WTC11 (cell line): Measurements from ENCODE around the gene TBC1D10B. TPM values are rescaled to one million over a fixed set of nuclear protein-coding genes. Genes with fewer than 3 reads are reported as not detected.

Experiments used
- ATAC-seq: fragments of 200-7000 bp; cut with Tn5 transposase; 2 replicates; pipeline ENCODE4 v1.10.0; 2021; ENCODE audit warnings: mild to moderate bottlenecking, moderate library complexity
- CTCF ChIA-PET: fragments of 300-600 bp; sonication (Branson Sonifier 250); formaldehyde crosslinking; loops from one replicate; lab custom pipeline; 2021; ENCODE audit warnings: antibody characterized with exemption; lab: Charles Lee
- POLR2A ChIA-PET: fragments of 350-600 bp; sonication (Branson Sonifier 250); formaldehyde crosslinking; loops from one replicate; lab custom pipeline; 2021; ENCODE audit warnings: antibody characterized with exemption; lab: Charles Lee
- DNase-seq: peaks from one replicate; pipeline ENCODE4 v3.0.0; 2021; ENCODE audit warnings: low spot score
- H3K27ac Mint-ChIP-seq: 2 replicates; pipeline ENCODE4 v1.8.0; 2021; ENCODE audit warnings: mixed read lengths
- H3K27me3 Mint-ChIP-seq: 2 replicates; pipeline ENCODE4 v1.8.0; 2021; ENCODE audit warnings: low read depth, mild to moderate bottlenecking, moderate library complexity, mixed read lengths
- H3K36me3 Mint-ChIP-seq: 2 replicates; pipeline ENCODE4 v1.8.0; 2021; ENCODE audit warnings: mixed read lengths
- H3K4me1 Mint-ChIP-seq: 2 replicates; pipeline ENCODE4 v1.8.0; 2022; ENCODE audit warnings: mixed read lengths
- H3K4me3 Mint-ChIP-seq: 2 replicates; pipeline ENCODE4 v1.8.0; 2021; ENCODE audit warnings: mild to moderate bottlenecking, moderate library complexity, mixed read lengths
- H3K9me3 Mint-ChIP-seq: 2 replicates; pipeline ENCODE4 v1.8.0; 2021; ENCODE audit warnings: mixed read lengths
- EMX1 ChIP-seq: fragments of 250-450 bp; sonication (Bioruptor Pico); IDR thresholded peaks from 2 replicates; pipeline ENCODE4 v1.8.0; 2021; ENCODE audit warnings: mild to moderate bottlenecking
- ESRRA ChIP-seq: sonication (generic); formaldehyde crosslinking; IDR thresholded peaks from 2 replicates; pipeline ENCODE4 v1.8.1; 2022; ENCODE audit warnings: mild to moderate bottlenecking, missing genetic modification reagents, borderline replicate concordance
- FOXP1 ChIP-seq: sonication (generic); formaldehyde crosslinking; IDR thresholded peaks from 2 replicates; pipeline ENCODE4 v1.8.0; 2022; ENCODE audit warnings: missing genetic modification reagents, mild to moderate bottlenecking, moderate library complexity, borderline replicate concordance
- IRF1 ChIP-seq: sonication (generic); formaldehyde crosslinking; IDR thresholded peaks from 2 replicates; pipeline ENCODE4 v1.8.0; 2023; ENCODE audit warnings: missing genetic modification reagents
- JUN ChIP-seq: sonication (generic); formaldehyde crosslinking; IDR thresholded peaks from 2 replicates; pipeline ENCODE4 v1.8.0; 2023; ENCODE audit warnings: mild to moderate bottlenecking, missing genetic modification reagents
- MAX ChIP-seq: sonication (generic); formaldehyde crosslinking; IDR thresholded peaks from 2 replicates; pipeline ENCODE4 v1.8.0; 2022; ENCODE audit warnings: mild to moderate bottlenecking, missing genetic modification reagents
- NFATC4 ChIP-seq: fragments of 250-450 bp; sonication (Bioruptor Pico); IDR thresholded peaks from 2 replicates; pipeline ENCODE4 v1.9.0; 2021; ENCODE audit warnings: mild to moderate bottlenecking
- NR3C1 ChIP-seq: sonication (generic); formaldehyde crosslinking; conservative IDR thresholded peaks from 2 replicates; pipeline ENCODE4 v1.8.1; 2023; ENCODE audit warnings: low read depth, mild to moderate bottlenecking, missing genetic modification reagents
- RELA ChIP-seq: sonication (generic); formaldehyde crosslinking; IDR thresholded peaks from 2 replicates; pipeline ENCODE4 v1.8.1; 2022; ENCODE audit warnings: missing genetic modification reagents, mild to moderate bottlenecking, borderline replicate concordance
- TEAD1 ChIP-seq: sonication (generic); formaldehyde crosslinking; IDR thresholded peaks from 2 replicates; pipeline ENCODE4 v1.8.0; 2022; ENCODE audit warnings: mild to moderate bottlenecking, missing genetic modification reagents
- TEAD4 ChIP-seq: sonication (generic); formaldehyde crosslinking; IDR thresholded peaks from 2 replicates; pipeline ENCODE4 v1.8.0; 2022; ENCODE audit warnings: mild to moderate bottlenecking, missing genetic modification reagents
- TP53 ChIP-seq: sonication (generic); formaldehyde crosslinking; IDR thresholded peaks from 2 replicates; pipeline ENCODE4 v1.8.1; 2023; ENCODE audit warnings: mild to moderate bottlenecking, missing genetic modification reagents
- ZNF138 ChIP-seq: sonication (generic); formaldehyde crosslinking; conservative IDR thresholded peaks from 2 replicates; pipeline ENCODE4 v1.8.1; 2022; ENCODE audit warnings: mild to moderate bottlenecking, moderate library complexity, missing genetic modification reagents
- ZNF232 ChIP-seq: sonication (generic); formaldehyde crosslinking; IDR thresholded peaks from 2 replicates; pipeline ENCODE4 v1.8.0; 2022; ENCODE audit warnings: mild to moderate bottlenecking, missing genetic modification reagents
- ZNF396 ChIP-seq: fragments of 250-450 bp; sonication (Bioruptor Pico); IDR thresholded peaks from 2 replicates; pipeline ENCODE4 v1.8.0; 2021; ENCODE audit warnings: mild to moderate bottlenecking, moderate library complexity, borderline replicate concordance
- ZNF423 ChIP-seq: fragments of 250-450 bp; sonication (Bioruptor Pico); IDR thresholded peaks from 2 replicates; pipeline ENCODE4 v2.1.2; 2022; ENCODE audit warnings: mild to moderate bottlenecking, moderate library complexity
- ZNF512 ChIP-seq: sonication (generic); formaldehyde crosslinking; IDR thresholded peaks from 2 replicates; pipeline ENCODE4 v1.8.1; 2022; ENCODE audit warnings: missing genetic modification reagents, borderline replicate concordance
- total RNA-seq: library from RNA; stranded (reverse); gene quantifications from 3 replicates; pipeline ENCODE4 v1.2.3, GENCODE V29; 2021
- TF ChIP-seq, protein P1 (sequence below): sonication (generic); formaldehyde crosslinking; IDR thresholded peaks from 2 replicates; pipeline ENCODE4 v1.8.1; 2023; ENCODE audit warnings: mild to moderate bottlenecking, missing genetic modification reagents
- TF ChIP-seq, protein P2 (sequence below): fragments of 250-450 bp; sonication (Bioruptor Pico); IDR thresholded peaks from 2 replicates; pipeline ENCODE4 v1.9.0; 2021; ENCODE audit warnings: mild to moderate bottlenecking
- TF ChIP-seq, protein P3 (sequence below): sonication (generic); formaldehyde crosslinking; conservative IDR thresholded peaks from 2 replicates; pipeline ENCODE4 v1.8.1; 2022; ENCODE audit warnings: mild to moderate bottlenecking, missing genetic modification reagents
- TF ChIP-seq, protein P4 (sequence below): fragments of 250-450 bp; sonication (Bioruptor Pico); conservative IDR thresholded peaks from 2 replicates; pipeline ENCODE4 v1.9.0; 2021; ENCODE audit warnings: mild to moderate bottlenecking
- TF ChIP-seq, protein P5 (sequence below): sonication (generic); formaldehyde crosslinking; IDR thresholded peaks from 2 replicates; pipeline ENCODE4 v1.8.1; 2022; ENCODE audit warnings: low read depth, mild to moderate bottlenecking, moderate library complexity, missing genetic modification reagents, borderline replicate concordance

TBC1D10B gene
- total RNA-seq, 1 experiment from 2014 or later: 40.5 TPM

GRCh38 chr16:30414159-30414558 is 43.9 kb upstream of the TBC1D10B start (continued):
- TF ChIP-seq, protein P1, sequence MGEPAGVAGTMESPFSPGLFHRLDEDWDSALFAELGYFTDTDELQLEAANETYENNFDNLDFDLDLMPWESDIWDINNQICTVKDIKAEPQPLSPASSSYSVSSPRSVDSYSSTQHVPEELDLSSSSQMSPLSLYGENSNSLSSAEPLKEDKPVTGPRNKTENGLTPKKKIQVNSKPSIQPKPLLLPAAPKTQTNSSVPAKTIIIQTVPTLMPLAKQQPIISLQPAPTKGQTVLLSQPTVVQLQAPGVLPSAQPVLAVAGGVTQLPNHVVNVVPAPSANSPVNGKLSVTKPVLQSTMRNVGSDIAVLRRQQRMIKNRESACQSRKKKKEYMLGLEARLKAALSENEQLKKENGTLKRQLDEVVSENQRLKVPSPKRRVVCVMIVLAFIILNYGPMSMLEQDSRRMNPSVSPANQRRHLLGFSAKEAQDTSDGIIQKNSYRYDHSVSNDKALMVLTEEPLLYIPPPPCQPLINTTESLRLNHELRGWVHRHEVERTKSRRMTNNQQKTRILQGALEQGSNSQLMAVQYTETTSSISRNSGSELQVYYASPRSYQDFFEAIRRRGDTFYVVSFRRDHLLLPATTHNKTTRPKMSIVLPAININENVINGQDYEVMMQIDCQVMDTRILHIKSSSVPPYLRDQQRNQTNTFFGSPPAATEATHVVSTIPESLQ (CRISPR knock-in tag): no peak
- TF ChIP-seq RELA (CRISPR knock-in tag) (no peak), TEAD1 (CRISPR knock-in tag) (no peak)

DNA sequence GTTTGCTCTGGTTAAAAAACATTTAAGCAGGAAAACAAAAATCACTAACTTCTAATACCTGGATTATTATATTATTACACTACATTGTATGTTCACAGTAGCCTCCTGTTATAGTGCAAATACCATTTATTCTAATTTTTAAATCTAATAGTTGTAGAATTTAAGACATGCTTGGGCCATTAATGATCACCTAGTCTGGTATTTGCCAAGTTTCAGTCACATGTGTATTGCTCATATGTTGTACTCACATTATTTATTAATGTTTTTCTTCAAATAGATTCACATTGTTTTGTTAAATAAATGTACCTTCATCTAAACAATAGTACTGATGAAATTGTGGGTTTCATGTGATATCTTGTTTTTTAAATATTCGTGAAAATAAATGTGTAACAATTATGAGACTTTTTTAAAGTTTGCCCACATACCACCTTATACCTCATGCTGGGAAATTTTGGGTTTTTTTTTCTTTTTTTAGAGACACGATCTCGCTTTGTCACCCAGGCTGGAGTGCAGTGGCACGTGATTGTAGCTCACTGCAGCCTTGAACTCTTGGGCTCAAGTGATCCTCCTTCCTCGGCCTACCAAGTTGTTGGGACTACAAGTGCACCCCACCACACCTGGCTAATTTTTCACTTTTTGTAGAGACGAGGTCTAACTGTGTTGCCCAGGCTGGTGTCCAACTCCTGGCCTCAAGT is 43.0 kb upstream of the TBC1D10B start:
- no peak overlapping the region for H3K27ac Mint-ChIP-seq
- no peaks in the 10 kb centered on the region for H3K27me3 Mint-ChIP-seq
- no peak overlapping the region for H3K4me3 Mint-ChIP-seq
- ATAC-seq: no peak
- TF ChIP-seq, protein P2, sequence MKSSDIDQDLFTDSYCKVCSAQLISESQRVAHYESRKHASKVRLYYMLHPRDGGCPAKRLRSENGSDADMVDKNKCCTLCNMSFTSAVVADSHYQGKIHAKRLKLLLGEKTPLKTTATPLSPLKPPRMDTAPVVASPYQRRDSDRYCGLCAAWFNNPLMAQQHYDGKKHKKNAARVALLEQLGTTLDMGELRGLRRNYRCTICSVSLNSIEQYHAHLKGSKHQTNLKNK (CRISPR knock-in tag): no peak
- TF ChIP-seq RELA (CRISPR knock-in tag): no peak
- TF ChIP-seq ESRRA (CRISPR knock-in tag): no peak
- TF ChIP-seq FOXP1 (CRISPR knock-in tag): no peak
- TF ChIP-seq ZNF232: no peak
- no peak for TF ChIP-seq TEAD4
- no peak for TF ChIP-seq ZNF512 (CRISPR knock-in tag)
- TF ChIP-seq, protein P3, sequence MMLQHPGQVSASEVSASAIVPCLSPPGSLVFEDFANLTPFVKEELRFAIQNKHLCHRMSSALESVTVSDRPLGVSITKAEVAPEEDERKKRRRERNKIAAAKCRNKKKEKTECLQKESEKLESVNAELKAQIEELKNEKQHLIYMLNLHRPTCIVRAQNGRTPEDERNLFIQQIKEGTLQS: no peak
- TF ChIP-seq IRF1 (CRISPR knock-in tag): no peak
- no peak for TF ChIP-seq NR3C1 (CRISPR knock-in tag)
- TF ChIP-seq NFATC4 (CRISPR knock-in tag): no peak
- TF ChIP-seq JUN (CRISPR knock-in tag): no peak
- TF ChIP-seq ZNF423 (CRISPR knock-in tag): no peak
- TF ChIP-seq, protein P4, sequence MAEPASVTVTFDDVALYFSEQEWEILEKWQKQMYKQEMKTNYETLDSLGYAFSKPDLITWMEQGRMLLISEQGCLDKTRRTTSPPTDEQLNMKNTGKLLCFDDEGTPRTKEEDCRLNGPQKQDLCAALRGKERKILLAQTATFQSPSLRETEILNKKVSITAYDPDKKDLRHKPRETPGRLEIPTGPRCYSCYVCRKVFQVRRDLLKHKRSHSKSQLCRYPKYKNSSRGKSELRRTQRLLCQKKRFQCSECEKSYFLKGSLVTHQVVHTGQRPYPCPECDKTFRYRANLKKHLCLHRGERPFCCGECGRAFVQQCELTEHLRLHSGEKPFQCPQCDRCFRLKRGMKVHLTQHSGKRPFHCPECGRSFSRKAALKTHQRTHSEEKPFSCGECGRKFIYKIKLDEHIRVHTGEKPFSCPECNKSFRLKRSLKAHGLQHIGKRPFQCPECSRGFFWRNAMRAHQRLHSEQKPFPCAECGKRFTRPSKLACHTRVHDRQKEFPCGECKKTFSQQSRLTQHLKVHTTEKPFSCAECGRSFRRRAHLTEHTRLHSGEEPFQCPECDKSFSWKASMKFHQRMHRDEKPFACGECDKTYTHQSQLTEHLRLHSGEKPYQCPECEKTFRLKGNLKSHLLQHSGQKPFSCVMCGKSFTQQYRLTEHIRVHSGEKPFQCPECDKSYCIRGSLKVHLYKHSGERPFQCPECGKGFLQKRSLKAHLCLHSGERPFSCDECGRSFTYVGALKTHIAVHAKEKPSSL (CRISPR knock-in tag): no peak
- no peak for TF ChIP-seq ZNF396 (CRISPR knock-in tag)
- no peak for TF ChIP-seq EMX1 (CRISPR knock-in tag)
- TF ChIP-seq, protein P5, sequence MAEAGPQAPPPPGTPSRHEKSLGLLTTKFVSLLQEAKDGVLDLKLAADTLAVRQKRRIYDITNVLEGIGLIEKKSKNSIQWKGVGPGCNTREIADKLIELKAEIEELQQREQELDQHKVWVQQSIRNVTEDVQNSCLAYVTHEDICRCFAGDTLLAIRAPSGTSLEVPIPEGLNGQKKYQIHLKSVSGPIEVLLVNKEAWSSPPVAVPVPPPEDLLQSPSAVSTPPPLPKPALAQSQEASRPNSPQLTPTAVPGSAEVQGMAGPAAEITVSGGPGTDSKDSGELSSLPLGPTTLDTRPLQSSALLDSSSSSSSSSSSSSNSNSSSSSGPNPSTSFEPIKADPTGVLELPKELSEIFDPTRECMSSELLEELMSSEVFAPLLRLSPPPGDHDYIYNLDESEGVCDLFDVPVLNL (CRISPR knock-in tag): no peak
- TF ChIP-seq MAX (CRISPR knock-in tag): no peak
- TF ChIP-seq ZNF138: no peak
- TF ChIP-seq TP53 (CRISPR knock-in tag): no peak
- H3K9me3 Mint-ChIP-seq: no peaks in the 10 kb centered on the region
- DNase-seq: no peak
- POLR2A ChIA-PET: no interaction called here
- H3K36me3 Mint-ChIP-seq: peaks cover 21% of the 10 kb centered on the region
- CTCF ChIA-PET: interaction anchor here (1.1 kb wide), 1 partner anchor 301 kb away, joined by 3 read pairs; no protein-coding TSS in a partner anchor
- H3K4me1 Mint-ChIP-seq: peaks cover 16% of the 10 kb centered on the region
